Measurements from ENCODE around the gene SLC44A4.

DNA sequence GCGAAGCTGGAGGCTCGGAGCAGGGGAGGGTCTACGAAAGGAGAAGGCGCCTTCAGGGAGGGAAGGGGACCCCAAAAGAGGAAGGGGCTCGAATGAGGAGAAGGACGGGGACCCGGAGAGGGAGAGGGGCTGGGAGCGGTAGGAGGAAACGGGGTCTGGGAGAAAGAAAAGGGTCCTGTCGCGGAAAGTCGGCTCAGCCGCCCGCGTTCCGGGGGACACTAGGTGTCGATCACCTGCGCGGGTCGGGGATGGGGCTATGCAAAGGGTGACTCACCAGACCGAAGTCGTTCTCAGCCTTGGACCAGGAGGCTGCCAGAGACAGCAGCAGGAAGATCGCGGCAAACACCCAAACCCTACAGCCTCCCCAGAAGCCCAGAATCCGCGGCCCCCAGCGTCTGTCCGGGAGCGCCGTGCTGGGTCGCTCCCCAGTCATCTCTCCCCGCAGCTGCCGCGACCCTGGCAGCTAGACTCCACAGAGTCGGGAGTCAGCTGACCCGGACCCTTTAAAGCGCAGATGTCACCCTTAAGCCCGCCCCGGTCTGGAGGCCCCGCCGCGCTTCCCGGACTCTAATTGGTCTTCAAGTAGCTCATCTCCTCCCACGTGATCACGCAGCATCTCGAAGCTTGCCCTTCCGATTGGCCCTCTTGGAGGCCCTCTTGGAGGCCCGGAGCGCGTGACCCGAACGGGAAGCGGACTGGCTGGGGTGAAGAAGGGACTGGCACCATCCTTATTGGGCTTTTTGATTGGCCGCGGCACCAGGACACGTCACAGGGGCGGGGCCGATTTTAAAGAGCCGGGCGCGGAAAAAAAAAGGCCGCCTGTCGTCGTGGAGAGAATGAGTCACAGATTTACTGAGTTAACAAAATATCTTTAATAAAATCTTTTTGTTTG is 16.2 kb downstream of the SLC44A4 start, which contains the start of gene NEU1:
- TF ChIP-seq ZFP30 (CRISPR knock-in tag; IDR thresholded peaks at IDR 0.05) (no peak), CSDC2 (CRISPR knock-in tag; IDR thresholded peaks at IDR 0.05) (no peak), OSR1 (CRISPR knock-in tag; IDR thresholded peaks at IDR 0.05) (no peak), ARNTL (CRISPR knock-in tag; IDR thresholded peaks at IDR 0.05; ENCODE audit: borderline replicate concordance, low read depth) (no peak)
- TF ChIP-seq, protein P1, sequence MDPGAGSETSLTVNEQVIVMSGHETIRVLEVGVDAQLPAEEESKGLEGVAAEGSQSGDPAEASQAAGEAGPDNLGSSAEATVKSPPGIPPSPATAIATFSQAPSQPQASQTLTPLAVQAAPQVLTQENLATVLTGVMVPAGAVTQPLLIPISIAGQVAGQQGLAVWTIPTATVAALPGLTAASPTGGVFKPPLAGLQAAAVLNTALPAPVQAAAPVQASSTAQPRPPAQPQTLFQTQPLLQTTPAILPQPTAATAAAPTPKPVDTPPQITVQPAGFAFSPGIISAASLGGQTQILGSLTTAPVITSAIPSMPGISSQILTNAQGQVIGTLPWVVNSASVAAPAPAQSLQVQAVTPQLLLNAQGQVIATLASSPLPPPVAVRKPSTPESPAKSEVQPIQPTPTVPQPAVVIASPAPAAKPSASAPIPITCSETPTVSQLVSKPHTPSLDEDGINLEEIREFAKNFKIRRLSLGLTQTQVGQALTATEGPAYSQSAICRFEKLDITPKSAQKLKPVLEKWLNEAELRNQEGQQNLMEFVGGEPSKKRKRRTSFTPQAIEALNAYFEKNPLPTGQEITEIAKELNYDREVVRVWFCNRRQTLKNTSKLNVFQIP (CRISPR knock-in tag; IDR thresholded peaks at IDR 0.05; ENCODE audit: borderline replicate concordance, low read depth) = no peak

Measured in SK-N-SH treated with all-trans-retinoic acid at 6 μM for 48 hours (cell line).